Mucosa of descending colon (tissue), 3 donors: ENCODE data around the gene GMNC. TPM values are rescaled to one million over a fixed set of nuclear protein-coding genes. Genes with fewer than 3 reads are reported as not detected.
A peak's percentile ranks its signal among the peaks of the same experiment; 100 is the strongest.

Source experiments
- ATAC-seq: fragments of 200-7000 bp; cut with Tn5 transposase; one replicate; pipeline ENCODE4 v1.9.1; 2020; ENCODE audit warnings: mild to moderate bottlenecking, moderate library complexity
- DNase-seq, 3 donors: peaks; one replicate each; pipeline ENCODE4 v3.0.0-alpha.2; 2020
- H3K36me3 ChIP-seq: fragments of 200-600 bp; one replicate; pipeline ENCODE4 v1.8.0; 2021; ENCODE audit warnings: low read depth, mild to moderate bottlenecking
- H3K4me1 ChIP-seq: fragments of 200-600 bp; one replicate; pipeline ENCODE4 v1.8.0; 2021; ENCODE audit warnings: low read depth, mild to moderate bottlenecking
- H3K4me3 ChIP-seq: fragments of 200-600 bp; one replicate; pipeline ENCODE4 v1.8.0; 2021; ENCODE audit warnings: mild to moderate bottlenecking
- H3K9me3 ChIP-seq: fragments of 200-600 bp; one replicate; pipeline ENCODE4 v1.8.0; 2021; ENCODE audit warnings: mild to moderate bottlenecking
- intact Hi-C, 2 donors: fragments of 100-400 bp; cut with DNase I in 1 of 2; cut with micrococcal nuclease in 1 of 2; formaldehyde crosslinking; loops; one replicate each; pipeline versions ENCODE4 v1.11.0 to v1.11.1; 2022; cut with DNase I, micrococcal nuclease
- total RNA-seq, 3 donors: library from RNA; stranded (reverse); fragmentation: NEBNext Ultra II Directional in 2 of 3; extraction: Animal tissue kit (Norgen Biotek cat#: 25700) in 2 of 3; gene quantifications; one replicate each; pipeline versions ENCODE4 v1.2.1 to v1.2.4, GENCODE V29; 2021 to 2023
- TF ChIP-seq, protein P1 (sequence below): fragments of 200-600 bp; IDR thresholded peaks from one replicate; pipeline ENCODE4 v1.8.0; 2022; ENCODE audit warnings: antibody characterized with exemption, mild to moderate bottlenecking
- donor health status: DM: no; HTN: no; CAD: no; lungs with moderate emphysema.
- donor health status: DM: no; HTN: no; CAD: no.
- donor health status: DM: no; HTN: yes; CAD: no.

GMNC gene
- total RNA-seq, 3 donors from 2014 or later: not detected

DNA sequence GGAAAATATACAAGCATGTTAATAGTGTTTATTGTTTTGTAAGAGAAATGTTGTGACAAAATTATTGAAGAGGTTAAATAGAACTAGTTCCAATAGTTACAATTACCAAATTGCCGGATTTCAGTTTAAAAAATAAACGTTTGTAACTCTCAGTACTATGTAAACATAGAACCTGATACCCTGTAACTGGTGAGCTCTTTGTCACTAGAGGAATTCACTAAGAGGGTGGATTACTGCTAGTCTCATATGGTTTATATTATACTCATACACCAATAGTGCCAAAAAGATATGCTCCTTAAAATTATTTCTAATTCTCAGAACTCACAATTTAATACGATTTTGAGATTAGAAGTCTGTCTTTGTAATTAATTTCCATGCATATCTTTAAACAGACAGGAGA is 7.6 kb upstream of the GMNC start:
- Histone ChIP-seq H3K4me3 (no peak overlapping the region), H3K36me3 (no peaks in the 10 kb centered on the region), H3K4me1 (no peaks in the 10 kb centered on the region), H3K9me3 (no peaks in the 10 kb centered on the region)
- intact Hi-C loops: no loop called here
- DNase-seq (no peak), ATAC-seq (no peak)
- TF ChIP-seq, protein P1, sequence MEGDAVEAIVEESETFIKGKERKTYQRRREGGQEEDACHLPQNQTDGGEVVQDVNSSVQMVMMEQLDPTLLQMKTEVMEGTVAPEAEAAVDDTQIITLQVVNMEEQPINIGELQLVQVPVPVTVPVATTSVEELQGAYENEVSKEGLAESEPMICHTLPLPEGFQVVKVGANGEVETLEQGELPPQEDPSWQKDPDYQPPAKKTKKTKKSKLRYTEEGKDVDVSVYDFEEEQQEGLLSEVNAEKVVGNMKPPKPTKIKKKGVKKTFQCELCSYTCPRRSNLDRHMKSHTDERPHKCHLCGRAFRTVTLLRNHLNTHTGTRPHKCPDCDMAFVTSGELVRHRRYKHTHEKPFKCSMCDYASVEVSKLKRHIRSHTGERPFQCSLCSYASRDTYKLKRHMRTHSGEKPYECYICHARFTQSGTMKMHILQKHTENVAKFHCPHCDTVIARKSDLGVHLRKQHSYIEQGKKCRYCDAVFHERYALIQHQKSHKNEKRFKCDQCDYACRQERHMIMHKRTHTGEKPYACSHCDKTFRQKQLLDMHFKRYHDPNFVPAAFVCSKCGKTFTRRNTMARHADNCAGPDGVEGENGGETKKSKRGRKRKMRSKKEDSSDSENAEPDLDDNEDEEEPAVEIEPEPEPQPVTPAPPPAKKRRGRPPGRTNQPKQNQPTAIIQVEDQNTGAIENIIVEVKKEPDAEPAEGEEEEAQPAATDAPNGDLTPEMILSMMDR: no peak

DNA sequence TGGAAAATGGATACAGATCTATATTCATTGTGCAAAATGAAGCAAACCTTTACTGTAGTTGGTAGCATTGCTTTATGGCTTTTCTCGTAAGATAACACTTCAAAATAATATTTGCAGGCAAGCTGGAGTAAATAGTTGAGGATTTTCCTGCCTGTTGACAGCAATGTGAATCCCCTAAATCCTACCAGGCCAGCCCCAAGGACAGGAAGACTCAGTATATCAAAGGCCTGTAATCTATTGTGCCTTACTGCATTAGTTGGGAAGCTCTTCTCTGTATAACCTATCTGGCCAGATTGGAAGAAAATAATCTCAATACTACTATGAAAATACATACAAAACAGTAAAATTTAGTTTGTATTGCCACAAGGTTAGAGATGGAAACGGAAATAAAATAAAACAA is 4.6 kb upstream of the GMNC start:
- intact Hi-C loops: no loop called here
- Histone ChIP-seq H3K36me3 (no peaks in the 10 kb centered on the region), H3K9me3 (no peaks in the 10 kb centered on the region), H3K4me1 (no peaks in the 10 kb centered on the region), H3K4me3 (no peak overlapping the region)
- TF ChIP-seq, protein P1: no peak
- ATAC-seq (no peak), DNase-seq (no peak)

DNA sequence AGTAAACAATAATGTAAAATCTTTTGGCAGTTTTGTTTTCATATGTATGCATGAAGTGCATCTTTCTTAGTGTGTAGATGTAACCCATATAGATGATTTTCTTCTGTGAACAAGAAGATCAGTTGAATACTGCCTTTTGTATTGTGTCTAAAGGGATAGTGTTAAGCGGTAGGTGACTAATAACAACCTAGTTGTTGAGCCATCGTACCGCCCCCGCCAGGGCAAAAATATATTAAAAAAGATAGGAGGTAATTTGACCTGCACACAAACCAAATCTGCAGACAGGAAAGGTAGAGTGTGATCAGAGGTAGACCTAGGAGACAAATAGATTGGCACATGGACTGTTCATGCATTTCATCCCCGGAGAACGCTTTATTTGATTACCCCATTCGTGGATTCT is 3.3 kb upstream of the GMNC start:
- ATAC-seq (no peak), DNase-seq (no peak)
- Histone ChIP-seq H3K9me3 (no peaks in the 10 kb centered on the region), H3K36me3 (no peaks in the 10 kb centered on the region), H3K4me3 (no peak overlapping the region), H3K4me1 (no peaks in the 10 kb centered on the region)
- TF ChIP-seq, protein P1: no peak
- intact Hi-C loops: no loop called here

DNA sequence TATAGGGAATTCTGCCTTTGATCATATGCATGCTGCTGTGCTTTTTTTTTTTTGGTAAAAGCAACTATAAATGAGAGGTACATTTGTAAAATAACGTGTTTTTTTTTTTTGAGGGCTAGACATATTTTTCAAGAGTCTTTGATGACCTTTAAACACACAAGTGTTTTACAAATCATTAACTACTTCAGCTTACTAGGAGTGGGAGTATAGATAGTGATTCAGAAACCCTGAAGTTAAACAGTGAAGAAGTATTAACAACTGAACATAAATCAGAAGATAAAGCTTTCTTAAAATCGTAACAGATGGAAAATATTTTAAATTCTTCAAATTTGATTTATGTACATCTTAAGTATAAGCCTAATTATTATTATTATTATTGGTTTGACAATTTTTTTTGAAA is 2.9 kb upstream of the GMNC start:
- H3K36me3 ChIP-seq: no peaks in the 10 kb centered on the region
- no peaks in the 10 kb centered on the region for H3K9me3 ChIP-seq
- TF ChIP-seq, protein P1: no peak
- no peak for ATAC-seq
- H3K4me1 ChIP-seq: no peaks in the 10 kb centered on the region
- intact Hi-C loops: no loop called here
- H3K4me3 ChIP-seq: no peak overlapping the region
- DNase-seq: no peak

DNA sequence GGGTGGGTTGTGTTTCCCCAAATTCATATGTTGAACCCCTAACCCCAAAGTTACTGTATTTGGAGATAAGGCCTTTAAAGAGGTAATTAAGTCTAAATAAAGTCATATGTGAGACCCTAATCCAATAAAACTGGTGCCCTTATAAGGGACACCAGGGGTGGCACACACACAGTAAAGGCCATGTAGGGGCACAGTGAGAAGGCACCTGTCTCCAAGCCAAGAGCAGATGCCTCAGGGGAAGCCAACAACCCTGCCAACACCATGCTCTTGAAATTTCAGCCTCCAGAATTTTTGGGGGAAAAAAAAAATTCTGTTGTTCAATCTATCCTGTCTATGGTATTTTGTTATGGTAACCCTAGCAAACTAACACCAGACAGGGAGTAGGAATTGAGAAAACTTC is 1.5 kb upstream of the GMNC start:
- H3K4me3 ChIP-seq: no peak overlapping the region
- ATAC-seq (no peak), DNase-seq (no peak)
- no peaks in the 10 kb centered on the region for H3K36me3 ChIP-seq
- intact Hi-C loops: no loop called here
- TF ChIP-seq, protein P1: no peak
- no peaks in the 10 kb centered on the region for H3K9me3 ChIP-seq
- no peaks in the 10 kb centered on the region for H3K4me1 ChIP-seq

DNA sequence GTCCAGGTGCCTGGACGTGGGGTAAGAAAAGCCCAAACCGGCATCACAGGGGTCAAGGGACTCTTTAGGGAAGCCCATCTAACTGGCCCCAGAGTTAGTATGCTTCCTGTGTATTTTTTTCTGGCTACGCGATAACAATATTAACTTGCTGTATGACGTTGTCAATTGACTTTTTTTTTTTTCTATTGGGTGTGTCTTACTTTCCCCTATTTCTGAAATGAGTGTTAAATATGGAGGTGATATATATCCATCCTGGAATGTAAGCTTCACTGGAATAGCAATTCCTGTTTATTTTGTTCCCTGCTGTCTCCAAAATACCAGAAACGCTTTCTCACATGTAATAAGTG is 598 bp upstream of the GMNC start:
- peak overlapping the region; percentile 9 for H3K4me3 ChIP-seq
- no peaks in the 10 kb centered on the region for H3K9me3 ChIP-seq
- H3K4me1 ChIP-seq: no peaks in the 10 kb centered on the region
- TF ChIP-seq, protein P1: no peak
- intact Hi-C loops: no loop called here
- DNase-seq (no peak), ATAC-seq (no peak)
- no peaks in the 10 kb centered on the region for H3K36me3 ChIP-seq
